ENCODE data around the gene TMEM192. TPM values are rescaled to one million over a fixed set of nuclear protein-coding genes. Genes with fewer than 3 reads are reported as not detected.

TMEM192 gene
- total RNA-seq, 1 experiment from 2014 or later, result 19.4 TPM

DNA sequence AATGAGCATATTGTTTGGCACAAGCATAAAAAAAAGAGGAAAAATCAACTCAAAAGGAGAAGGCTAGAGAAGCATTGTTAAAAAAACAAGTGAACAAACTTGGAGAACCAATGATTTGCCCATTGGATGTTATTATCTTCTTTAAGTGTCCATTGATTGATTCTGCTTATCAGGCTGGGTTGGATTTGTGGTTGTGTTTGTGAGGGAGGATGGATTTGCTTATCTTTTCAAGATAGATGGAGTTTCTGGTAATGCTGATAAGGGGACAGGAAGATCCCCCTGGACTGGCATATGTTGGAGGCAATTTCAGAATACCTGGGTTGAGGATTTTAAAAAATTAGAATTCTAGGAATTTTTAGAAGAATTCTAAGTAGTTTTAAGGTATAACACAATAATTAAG is 41.8 kb upstream of the TMEM192 start:
- DNase-seq, result no peak
- no peaks in the 10 kb centered on the region for H3K36me3 Mint-ChIP-seq (ENCODE audit: insufficient read depth, unreplicated experiment)
- peaks cover 7% of the 10 kb centered on the region for H3K4me1 Mint-ChIP-seq (ENCODE audit: low read depth, unreplicated experiment)
- ChIA-PET POLR2A (no interaction called here), CTCF (no interaction called here)
- intact Hi-C loops (cut with micrococcal nuclease; ENCODE audit: unreplicated experiment), result no loop called here
- no TSS peak for BruUV-seq (replicated peaks)
- H3K4me3 ChIP-seq (ENCODE audit: low read depth, low read length), result no peak overlapping the region
- H3K4me1 ChIP-seq, result no peaks in the 10 kb centered on the region
- H3K27ac Mint-ChIP-seq (ENCODE audit: unreplicated experiment), result no peak overlapping the region
- H3K9me3 Mint-ChIP-seq (ENCODE audit: unreplicated experiment), result peaks cover 9% of the 10 kb centered on the region
- no peaks in the 10 kb centered on the region for H3K9me3 ChIP-seq
- TF ChIP-seq, protein P1, sequence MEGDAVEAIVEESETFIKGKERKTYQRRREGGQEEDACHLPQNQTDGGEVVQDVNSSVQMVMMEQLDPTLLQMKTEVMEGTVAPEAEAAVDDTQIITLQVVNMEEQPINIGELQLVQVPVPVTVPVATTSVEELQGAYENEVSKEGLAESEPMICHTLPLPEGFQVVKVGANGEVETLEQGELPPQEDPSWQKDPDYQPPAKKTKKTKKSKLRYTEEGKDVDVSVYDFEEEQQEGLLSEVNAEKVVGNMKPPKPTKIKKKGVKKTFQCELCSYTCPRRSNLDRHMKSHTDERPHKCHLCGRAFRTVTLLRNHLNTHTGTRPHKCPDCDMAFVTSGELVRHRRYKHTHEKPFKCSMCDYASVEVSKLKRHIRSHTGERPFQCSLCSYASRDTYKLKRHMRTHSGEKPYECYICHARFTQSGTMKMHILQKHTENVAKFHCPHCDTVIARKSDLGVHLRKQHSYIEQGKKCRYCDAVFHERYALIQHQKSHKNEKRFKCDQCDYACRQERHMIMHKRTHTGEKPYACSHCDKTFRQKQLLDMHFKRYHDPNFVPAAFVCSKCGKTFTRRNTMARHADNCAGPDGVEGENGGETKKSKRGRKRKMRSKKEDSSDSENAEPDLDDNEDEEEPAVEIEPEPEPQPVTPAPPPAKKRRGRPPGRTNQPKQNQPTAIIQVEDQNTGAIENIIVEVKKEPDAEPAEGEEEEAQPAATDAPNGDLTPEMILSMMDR (IDR thresholded peaks at IDR 0.05; ENCODE audit: insufficient read depth in 1 of 2, low read depth in 1 of 2, low read length in 1 of 2, severe bottlenecking in 1 of 2, unreplicated experiment in 1 of 2), result no peak
- H3K27me3 Mint-ChIP-seq (ENCODE audit: insufficient read depth, unreplicated experiment), result peaks cover 12% of the 10 kb centered on the region
- H3K36me3 ChIP-seq (ENCODE audit: control insufficient read depth, insufficient read depth, low read length), result no peaks in the 10 kb centered on the region
- no peaks in the 10 kb centered on the region for H3K27me3 ChIP-seq (replicated peaks; ENCODE audit: control insufficient read depth, insufficient read depth, low read length)
- no peak overlapping the region for H3K4me3 Mint-ChIP-seq (ENCODE audit: unreplicated experiment)

GRCh38 chr4:165152527-165152926 is 39.9 kb upstream of the TMEM192 start:
- H3K4me3 ChIP-seq (ENCODE audit: low read depth, low read length), result no peak overlapping the region
- no peak overlapping the region for H3K4me3 Mint-ChIP-seq (ENCODE audit: unreplicated experiment)
- no peaks in the 10 kb centered on the region for H3K4me1 ChIP-seq
- TF ChIP-seq, protein P1 (IDR thresholded peaks at IDR 0.05; ENCODE audit: insufficient read depth in 1 of 2, low read depth in 1 of 2, low read length in 1 of 2, severe bottlenecking in 1 of 2, unreplicated experiment in 1 of 2), result no peak
- POLR2A ChIA-PET, result no interaction called here
- BruUV-seq (replicated peaks), result no TSS peak
- CTCF ChIA-PET, result no interaction called here
- peaks cover 12% of the 10 kb centered on the region for H3K27me3 Mint-ChIP-seq (ENCODE audit: insufficient read depth, unreplicated experiment)
- no peaks in the 10 kb centered on the region for H3K27me3 ChIP-seq (replicated peaks; ENCODE audit: control insufficient read depth, insufficient read depth, low read length)
- no peak overlapping the region for H3K27ac Mint-ChIP-seq (ENCODE audit: unreplicated experiment)
- H3K36me3 ChIP-seq (ENCODE audit: control insufficient read depth, insufficient read depth, low read length), result no peaks in the 10 kb centered on the region
- peaks cover 9% of the 10 kb centered on the region for H3K9me3 Mint-ChIP-seq (ENCODE audit: unreplicated experiment)
- peaks cover 7% of the 10 kb centered on the region for H3K4me1 Mint-ChIP-seq (ENCODE audit: low read depth, unreplicated experiment)
- DNase-seq, result no peak
- intact Hi-C loops (cut with micrococcal nuclease; ENCODE audit: unreplicated experiment), result no loop called here
- no peaks in the 10 kb centered on the region for H3K9me3 ChIP-seq
- H3K36me3 Mint-ChIP-seq (ENCODE audit: insufficient read depth, unreplicated experiment), result no peaks in the 10 kb centered on the region

DNA sequence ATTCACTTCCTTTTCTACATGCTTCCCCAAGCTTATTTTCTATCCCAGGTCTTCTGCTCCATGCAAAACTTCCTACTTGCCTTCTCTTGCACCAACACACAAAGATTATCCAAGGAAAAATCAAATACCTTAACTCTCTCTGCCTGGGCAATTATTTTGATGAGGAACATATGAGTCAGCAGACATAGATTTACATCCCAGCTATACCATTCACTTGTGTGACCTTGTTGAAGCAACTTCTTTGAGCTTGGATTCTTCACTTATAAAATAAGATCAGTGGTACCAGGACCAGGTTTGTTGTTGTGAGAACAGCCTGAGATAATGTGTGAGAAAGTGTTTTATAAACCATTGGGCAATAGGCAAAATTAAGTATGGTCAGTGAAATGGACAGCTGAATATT is 39.1 kb upstream of the TMEM192 start:
- CTCF ChIA-PET, result no interaction called here
- peaks cover 12% of the 10 kb centered on the region for H3K27me3 Mint-ChIP-seq (ENCODE audit: insufficient read depth, unreplicated experiment)
- TF ChIP-seq, protein P1 (IDR thresholded peaks at IDR 0.05; ENCODE audit: insufficient read depth in 1 of 2, low read depth in 1 of 2, low read length in 1 of 2, severe bottlenecking in 1 of 2, unreplicated experiment in 1 of 2), result no peak

More for the DNA sequence above, 39.1 kb upstream of the TMEM192 start:
- no peak overlapping the region for H3K27ac Mint-ChIP-seq (ENCODE audit: unreplicated experiment)
- Histone ChIP-seq H3K4me1 (no peaks in the 10 kb centered on the region), H3K9me3 (no peaks in the 10 kb centered on the region), H3K27me3 (replicated peaks; ENCODE audit: control insufficient read depth, insufficient read depth, low read length) (no peaks in the 10 kb centered on the region), H3K36me3 (ENCODE audit: control insufficient read depth, insufficient read depth, low read length) (no peaks in the 10 kb centered on the region), H3K4me3 (ENCODE audit: low read depth, low read length) (no peak overlapping the region)
- H3K4me3 Mint-ChIP-seq (ENCODE audit: unreplicated experiment), result no peak overlapping the region
- no TSS peak for BruUV-seq (replicated peaks)
- POLR2A ChIA-PET, result no interaction called here
- H3K36me3 Mint-ChIP-seq (ENCODE audit: insufficient read depth, unreplicated experiment), result no peaks in the 10 kb centered on the region
- intact Hi-C loops (cut with micrococcal nuclease; ENCODE audit: unreplicated experiment), result no loop called here
- no peak for DNase-seq
- H3K9me3 Mint-ChIP-seq (ENCODE audit: unreplicated experiment), result peaks cover 9% of the 10 kb centered on the region
- peaks cover 7% of the 10 kb centered on the region for H3K4me1 Mint-ChIP-seq (ENCODE audit: low read depth, unreplicated experiment)
